Trophoblast cell (in vitro differentiated cells and primary cell): ENCODE measurements around the gene HIPK1.

ENCODE experiments used
- DNase-seq, 2 donors: peaks; one replicate each; pipeline ENCODE4 v3.0.0-alpha.2; 2016
- H2AFZ ChIP-seq: 2 replicates; pipeline ENCODE4 v1.6.1; 2013; ENCODE audit warnings: low read length, moderate library complexity, mild to moderate bottlenecking; ENCODE audit not compliant: insufficient read depth, poor library complexity
- H2AK5ac ChIP-seq: 2 replicates; pipeline ENCODE4 v1.6.1; 2013; ENCODE audit warnings: mild to moderate bottlenecking, low read length
- H2BK120ac ChIP-seq: 2 replicates; pipeline ENCODE4 v1.6.1; 2013; ENCODE audit warnings: low read length, mild to moderate bottlenecking, moderate library complexity; ENCODE audit not compliant: insufficient read depth, poor library complexity
- H2BK12ac ChIP-seq: 2 replicates; pipeline ENCODE4 v1.6.1; 2013; ENCODE audit warnings: mild to moderate bottlenecking, low read length, moderate library complexity
- H2BK5ac ChIP-seq: 2 replicates; pipeline ENCODE4 v1.6.1; 2013; ENCODE audit warnings: low read length, low read depth, moderate library complexity, mild to moderate bottlenecking; ENCODE audit not compliant: poor library complexity
- H3K14ac ChIP-seq: 2 replicates; pipeline ENCODE4 v1.6.1; 2013; ENCODE audit warnings: mild to moderate bottlenecking, low read length
- H3K18ac ChIP-seq: 2 replicates; pipeline ENCODE4 v1.6.1; 2013; ENCODE audit warnings: mild to moderate bottlenecking, low read length
- H3K23ac ChIP-seq: 2 replicates; pipeline ENCODE4 v1.6.1; 2013; ENCODE audit warnings: low read length
- H3K27ac ChIP-seq: 2 replicates; pipeline ENCODE4 v1.5.1; 2013; ENCODE audit warnings: low read depth, mild to moderate bottlenecking, inconsistent platforms, low read length, moderate library complexity
- H3K27me3 ChIP-seq: 2 replicates; pipeline ENCODE4 v1.6.1; 2013; ENCODE audit warnings: inconsistent platforms, mild to moderate bottlenecking, low read length, moderate library complexity; ENCODE audit not compliant: insufficient read depth
- H3K36me3 ChIP-seq, 2 experiments: 1 replicate in 1 of 2; 2 replicates in 1 of 2; pipeline ENCODE4 v1.6.1; 2013; ENCODE audit warnings: low read length in 2 of 2, mild to moderate bottlenecking in 2 of 2, moderate library complexity in 1 of 2; ENCODE audit not compliant: insufficient read depth in 2 of 2, control insufficient read depth in 1 of 2
- H3K4ac ChIP-seq: 2 replicates; pipeline ENCODE4 v1.6.1; 2013; ENCODE audit warnings: low read depth, mild to moderate bottlenecking, low read length, moderate library complexity
- H3K4me1 ChIP-seq, 2 experiments: 1 replicate in 1 of 2; 2 replicates in 1 of 2; pipeline ENCODE4 v1.6.1; 2013; ENCODE audit warnings: low read length in 2 of 2, mild to moderate bottlenecking in 2 of 2, moderate library complexity in 1 of 2; ENCODE audit not compliant: insufficient read depth in 2 of 2, control insufficient read depth in 1 of 2
- H3K4me2 ChIP-seq: 2 replicates; pipeline ENCODE4 v1.6.1; 2013; ENCODE audit warnings: inconsistent platforms, mild to moderate bottlenecking, low read length, moderate library complexity
- H3K4me3 ChIP-seq: 2 replicates; pipeline ENCODE4 v1.5.1; 2013; ENCODE audit warnings: mild to moderate bottlenecking, low read depth, low read length, inconsistent platforms
- H3K79me1 ChIP-seq: one replicate; pipeline ENCODE4 v1.6.1; 2013; ENCODE audit warnings: low read length
- H3K79me2 ChIP-seq: 2 replicates; pipeline ENCODE4 v1.6.1; 2013; ENCODE audit warnings: low read length, mild to moderate bottlenecking; ENCODE audit not compliant: control insufficient read depth, insufficient read depth, poor library complexity
- H3K9ac ChIP-seq: 2 replicates; pipeline ENCODE4 v1.6.1; 2013; ENCODE audit warnings: mild to moderate bottlenecking, low read length
- H3K9me3 ChIP-seq: 2 replicates; pipeline ENCODE4 v1.6.1; 2013; ENCODE audit warnings: low read depth, mild to moderate bottlenecking, control low read depth, inconsistent platforms, low read length; ENCODE audit not compliant: insufficient read depth
- H4K12ac ChIP-seq: 2 replicates; pipeline ENCODE4 v1.6.1; 2013; ENCODE audit warnings: low read depth, mild to moderate bottlenecking, low read length, moderate library complexity
- H4K8ac ChIP-seq: 2 replicates; pipeline ENCODE4 v1.6.1; 2013; ENCODE audit warnings: low read depth, mild to moderate bottlenecking, low read length, moderate library complexity
- H4K91ac ChIP-seq: one replicate; pipeline ENCODE4 v1.6.1; 2013; ENCODE audit warnings: low read depth, mild to moderate bottlenecking, low read length, moderate library complexity
- WGBS: extraction: QIAGEN DNeasy Blood & Tissue Kit; methylation state at CpG from one replicate; pipeline ENCODE4 v1.1.7; 2013; ENCODE audit warnings: missing lambda C conversion rate; ENCODE audit not compliant: insufficient read length, insufficient coverage; ENCODE audit errors: extremely low coverage; 5-methylcytosine and 5-hydroxymethylcytosine counted together

Gene HIPK1

GRCh38 chr1:113905435-113905861, 23.7 kb upstream of the HIPK1 start:
- H3K79me2 ChIP-seq = peaks cover 7% of the 10 kb centered on the region
- H2AFZ ChIP-seq = peak overlapping the region; percentile 77
- peaks cover 6% of the 10 kb centered on the region for H3K79me1 ChIP-seq
- DNase-seq = peak; percentile 7 to 33
- peak overlapping the region; percentile 81 for H4K8ac ChIP-seq
- WGBS = no CpG with 5 or more reads among the region's 17 CpGs
- peak overlapping the region; percentile 72 for H3K27ac ChIP-seq
- no peak overlapping the region for H3K23ac ChIP-seq
- H3K9me3 ChIP-seq = no peaks in the 10 kb centered on the region
- H3K4me2 ChIP-seq = peak overlapping the region; percentile 87
- peaks cover 2% of the 10 kb centered on the region in 2 experiments for H3K4me1 ChIP-seq
- peak overlapping the region; percentile 35 for H2BK120ac ChIP-seq
- no peaks in the 10 kb centered on the region for H3K27me3 ChIP-seq
- H2BK5ac ChIP-seq = peak overlapping the region; percentile 55
- peak overlapping the region; percentile 39 for H4K12ac ChIP-seq
- H3K36me3 ChIP-seq = peaks cover 3 to 14% of the 10 kb centered on the region in 2 experiments
- peak overlapping the region; percentile 22 for H3K4ac ChIP-seq
- H2AK5ac ChIP-seq = no peak overlapping the region
- peak overlapping the region; percentile 39 for H3K18ac ChIP-seq
- H2BK12ac ChIP-seq = no peak overlapping the region
- H3K14ac ChIP-seq = peak overlapping the region; percentile 82
- peak overlapping the region; percentile 90 for H3K9ac ChIP-seq
- peak overlapping the region; percentile 30 for H4K91ac ChIP-seq
- H3K4me3 ChIP-seq = peak overlapping the region; percentile 88

- DNase-seq = no peak
- no peak overlapping the region for H3K18ac ChIP-seq
- H3K4me1 ChIP-seq = no peaks in the 10 kb centered on the region
- H3K9me3 ChIP-seq = no peaks in the 10 kb centered on the region
- no peak overlapping the region for H2BK120ac ChIP-seq
- no peak overlapping the region for H2BK5ac ChIP-seq
- H3K4me2 ChIP-seq = no peak overlapping the region
- no peaks in the 10 kb centered on the region for H3K79me2 ChIP-seq
- no peak overlapping the region for H3K14ac ChIP-seq
- H2AK5ac ChIP-seq = no peak overlapping the region
- H3K4ac ChIP-seq = no peak overlapping the region
- H4K8ac ChIP-seq = no peak overlapping the region
- H2AFZ ChIP-seq = no peak overlapping the region
- H3K9ac ChIP-seq = no peak overlapping the region
- H4K91ac ChIP-seq = no peak overlapping the region
- H3K79me1 ChIP-seq = no peaks in the 10 kb centered on the region
- peaks cover 12 to 27% of the 10 kb centered on the region in 2 experiments for H3K36me3 ChIP-seq
- no peak overlapping the region for H3K23ac ChIP-seq
- H4K12ac ChIP-seq = no peak overlapping the region
- H2BK12ac ChIP-seq = no peak overlapping the region
- no peak overlapping the region for H3K27ac ChIP-seq
- no peaks in the 10 kb centered on the region for H3K27me3 ChIP-seq
- H3K4me3 ChIP-seq = no peak overlapping the region
- no CpG with 5 or more reads among the region's 6 CpGs for WGBS
Measured at GRCh38 chr1:113912594-113913311, 16.4 kb upstream of the HIPK1 start.

GRCh38 chr1:113913312-113913668, 15.8 kb upstream of the HIPK1 start:
- Histone ChIP-seq H3K79me2 (no peaks in the 10 kb centered on the region), H2AFZ (no peak overlapping the region), H2BK120ac (no peak overlapping the region), H4K91ac (no peak overlapping the region), H3K27ac (no peak overlapping the region), H3K23ac (no peak overlapping the region), H3K9ac (no peak overlapping the region), H3K79me1 (no peaks in the 10 kb centered on the region), H3K4me2 (no peak overlapping the region), H3K36me3 (peaks cover 11 to 22% of the 10 kb centered on the region in 2 experiments), H2AK5ac (no peak overlapping the region), H3K4me3 (no peak overlapping the region), H3K14ac (no peak overlapping the region), H3K9me3 (no peaks in the 10 kb centered on the region), H3K18ac (no peak overlapping the region), H4K12ac (no peak overlapping the region), H4K8ac (no peak overlapping the region), H3K4ac (no peak overlapping the region), H2BK12ac (no peak overlapping the region), H3K4me1 (no peaks in the 10 kb centered on the region), H3K27me3 (no peaks in the 10 kb centered on the region), H2BK5ac (no peak overlapping the region)
- DNase-seq = no peak
- no CpG with 5 or more reads among the region's 3 CpGs for WGBS

GRCh38 chr1:113913887-113914664, 15.0 kb upstream of the HIPK1 start:
- Histone ChIP-seq H3K18ac (no peak overlapping the region), H3K9me3 (no peaks in the 10 kb centered on the region), H3K4me1 (no peaks in the 10 kb centered on the region), H3K4ac (no peak overlapping the region), H2BK12ac (no peak overlapping the region), H3K27ac (no peak overlapping the region), H4K12ac (no peak overlapping the region), H3K4me2 (no peak overlapping the region), H3K79me2 (no peaks in the 10 kb centered on the region), H3K4me3 (no peak overlapping the region), H3K23ac (no peak overlapping the region), H4K8ac (no peak overlapping the region), H2BK5ac (no peak overlapping the region), H2AFZ (no peak overlapping the region), H3K14ac (no peak overlapping the region), H3K79me1 (no peaks in the 10 kb centered on the region), H3K9ac (no peak overlapping the region), H3K27me3 (no peaks in the 10 kb centered on the region), H2AK5ac (no peak overlapping the region), H4K91ac (no peak overlapping the region), H2BK120ac (no peak overlapping the region), H3K36me3 (peaks cover 9 to 19% of the 10 kb centered on the region in 2 experiments)
- WGBS = no CpG with 5 or more reads among the region's 5 CpGs
- DNase-seq = no peak
